IMR-90 (cell line): ENCODE results near the gene KDELR3. TPM values are rescaled to one million over a fixed set of nuclear protein-coding genes. Genes with fewer than 3 reads are reported as not detected.

ENCODE experiments used
- ATAC-seq: fragments of 200-7000 bp; cut with Tn5 transposase; 2 replicates; pipeline ENCODE4 v1.9.1; 2020; ENCODE audit warnings: low read depth, mild to moderate bottlenecking, moderate library complexity
- BruUV-seq: library from RNA; stranded (reverse); fragments of 400-500 nt; replicated peaks from 2 replicates; lab custom pipeline; 2021; lab: Mats Ljungman, UMichigan
- CTCF ChIA-PET: fragments of 300-600 bp; formaldehyde crosslinking; extraction: SDS; loops from one replicate; lab custom pipeline; 2021; ENCODE audit warnings: antibody characterized with exemption; lab: Yijun Ruan, JAX
- POLR2A ChIA-PET: fragments of 300-600 bp; sonication (Branson Sonifier 250); formaldehyde crosslinking; loops from one replicate; lab custom pipeline; 2022; ENCODE audit warnings: antibody characterized with exemption; ENCODE audit not compliant: unreplicated experiment; lab: Charles Lee
- DNase-seq: peaks from one replicate; pipeline ENCODE4 v3.0.0; 2013
- H2AFZ ChIP-seq: replicated peaks from 2 replicates; pipeline ENCODE3; 2013; ENCODE audit warnings: low read length, mild to moderate bottlenecking; ENCODE audit not compliant: poor library complexity
- H2AK5ac ChIP-seq: 2 replicates; pipeline ENCODE4 v1.6.1; 2013; ENCODE audit warnings: low read depth, low read length, inconsistent platforms
- H2AK9ac ChIP-seq: replicated peaks from 2 replicates; pipeline ENCODE3; 2013; ENCODE audit warnings: mild to moderate bottlenecking, low read depth, low read length, moderate library complexity; ENCODE audit not compliant: poor library complexity
- H2BK120ac ChIP-seq: 2 replicates; pipeline ENCODE4 v1.6.1; 2013; ENCODE audit warnings: low read depth, low read length, inconsistent platforms
- H2BK15ac ChIP-seq: 3 replicates; pipeline ENCODE4 v1.6.1; 2013; ENCODE audit warnings: low read depth, low read length, inconsistent platforms
- H2BK20ac ChIP-seq: 2 replicates; pipeline ENCODE4 v1.6.1; 2013; ENCODE audit warnings: low read depth, mild to moderate bottlenecking, inconsistent platforms, low read length, moderate library complexity
- H2BK5ac ChIP-seq: 2 replicates; pipeline ENCODE4 v1.6.1; 2013; ENCODE audit warnings: mild to moderate bottlenecking, low read depth, low read length, inconsistent platforms; ENCODE audit not compliant: poor library complexity, severe bottlenecking
- H3K14ac ChIP-seq: replicated peaks from 2 replicates; pipeline ENCODE4 v1.6.1; 2013; ENCODE audit warnings: low read depth, low read length, inconsistent platforms
- H3K18ac ChIP-seq: 2 replicates; pipeline ENCODE4 v1.6.1; 2013; ENCODE audit warnings: low read depth, low read length, control low read depth
- H3K23ac ChIP-seq: 2 replicates; pipeline ENCODE4 v1.6.1; 2013; ENCODE audit warnings: low read depth, low read length, inconsistent platforms
- H3K27ac ChIP-seq: 2 replicates; pipeline ENCODE4 v1.5.1; 2013; ENCODE audit warnings: mild to moderate bottlenecking, control low read depth, low read length; ENCODE audit not compliant: insufficient read depth
- H3K27me3 ChIP-seq: 2 replicates; pipeline ENCODE4 v1.6.1; 2013; ENCODE audit warnings: low read length; ENCODE audit not compliant: control insufficient read depth, insufficient read depth
- H3K36me3 ChIP-seq: 2 replicates; pipeline ENCODE4 v1.6.1; 2013; ENCODE audit warnings: low read length, mixed read lengths; ENCODE audit not compliant: control insufficient read depth, insufficient read depth
- H3K4ac ChIP-seq: 2 replicates; pipeline ENCODE4 v1.6.1; 2013; ENCODE audit warnings: low read depth, low read length, inconsistent platforms
- H3K4me1 ChIP-seq: 2 replicates; pipeline ENCODE4 v1.6.1; 2013; ENCODE audit warnings: low read length, mixed read lengths; ENCODE audit not compliant: control insufficient read depth, insufficient read depth
- H3K4me2 ChIP-seq: 2 replicates; pipeline ENCODE4 v1.6.1; 2013; ENCODE audit warnings: low read depth, mild to moderate bottlenecking, control low read depth, low read length, moderate library complexity
- H3K4me3 ChIP-seq: 2 replicates; pipeline ENCODE4 v1.5.1; 2013; ENCODE audit warnings: low read depth, mild to moderate bottlenecking, control low read depth, low read length, moderate library complexity; ENCODE audit not compliant: insufficient read depth
- H3K56ac ChIP-seq: 2 replicates; pipeline ENCODE4 v1.6.1; 2013; ENCODE audit warnings: low read length, inconsistent platforms; ENCODE audit not compliant: insufficient read depth; ENCODE audit errors: extremely low read depth
- H3K79me1 ChIP-seq, 2 experiments: 2 replicates each; pipeline ENCODE4 v1.6.1; 2013; ENCODE audit warnings: low read length in 2 of 2, inconsistent platforms in 1 of 2, low read depth in 1 of 2
- H3K9ac ChIP-seq: 2 replicates; pipeline ENCODE4 v1.6.1; 2013; ENCODE audit warnings: low read depth, low read length, control low read depth
- H3K9me1 ChIP-seq: 2 replicates; pipeline ENCODE4 v1.6.1; 2013; ENCODE audit warnings: low read length, inconsistent platforms; ENCODE audit not compliant: insufficient read depth
- H3K9me3 ChIP-seq: 2 replicates; pipeline ENCODE4 v1.6.1; 2013; ENCODE audit warnings: low read length; ENCODE audit not compliant: control insufficient read depth, insufficient read depth
- H4K20me1 ChIP-seq: 2 replicates; pipeline ENCODE4 v1.6.1; 2013; ENCODE audit warnings: low read length, inconsistent platforms; ENCODE audit not compliant: insufficient read depth
- H4K5ac ChIP-seq: 2 replicates; pipeline ENCODE4 v1.6.1; 2013; ENCODE audit warnings: mild to moderate bottlenecking, low read depth, low read length, control low read depth
- H4K8ac ChIP-seq, 2 experiments: 2 replicates each; pipeline ENCODE4 v1.6.1; 2013; ENCODE audit warnings: low read depth in 2 of 2, low read length in 2 of 2, control low read depth in 1 of 2, inconsistent platforms in 1 of 2
- H4K91ac ChIP-seq: 2 replicates; pipeline ENCODE4 v1.6.1; 2013; ENCODE audit warnings: low read depth, low read length, inconsistent platforms; ENCODE audit not compliant: insufficient read depth
- MAFK ChIP-seq: IDR thresholded peaks from 2 replicates; pipeline ENCODE4 v1.6.1; 2012; ENCODE audit warnings: low read depth, low read length, improper control_type of control experiment
- RAD21 ChIP-seq: IDR thresholded peaks from 2 replicates; pipeline ENCODE4 v1.6.1; 2012; ENCODE audit warnings: low read length, improper control_type of control experiment
- RFX5 ChIP-seq: IDR thresholded peaks from 2 replicates; pipeline ENCODE4 v1.8.0; 2012; ENCODE audit warnings: low read depth, mild to moderate bottlenecking, low read length, moderate library complexity
- WGBS, 2 experiments: methylation state at CpG; one replicate each; pipeline versions ENCODE4 v1.1.5 to v1.1.7; 2013; ENCODE audit warnings: missing lambda C conversion rate in 2 of 2; ENCODE audit not compliant: insufficient read length in 1 of 2; ENCODE audit errors: extremely low coverage in 2 of 2; 5-methylcytosine and 5-hydroxymethylcytosine counted together
- dilution Hi-C: fragments of 300-500 bp; cut with HindIII; formaldehyde crosslinking; loops from one replicate; pipeline ENCODE4 v1.14.3; 2018; ENCODE audit warnings: low sequenced_read_pairs; ENCODE audit not compliant: unreplicated experiment
- in situ Hi-C: fragments of 300-500 bp; cut with MboI; formaldehyde crosslinking; loops from 3 replicates; pipeline ENCODE4 v1.14.3; 2019; ENCODE audit warnings: low sequenced_read_pairs, inconsistent platforms, mixed read lengths
- intact Hi-C: fragments of 100-400 bp; cut with micrococcal nuclease; formaldehyde crosslinking; loops from 2 replicates; pipeline ENCODE4 v1.10.0; 2022
- polyA plus RNA-seq, 3 experiments: library from polyadenylated mRNA; depleted of rRNA; stranded (reverse); fragments of >200 nt; gene quantifications; 2 replicates each; pipeline ENCODE4 v1.2.3, GENCODE V29; 2012; ENCODE audit warnings: low replicate concordance in 1 of 3
- total RNA-seq: library from RNA; depleted of rRNA; stranded (reverse); fragments of >200 nt; gene quantifications from 2 replicates; pipeline ENCODE4 v1.2.3, GENCODE V29; 2012
- TF ChIP-seq, protein P1 (sequence below): fragments of 150-350 bp; IDR thresholded peaks from 2 replicates; pipeline ENCODE4 v1.6.1; 2016; ENCODE audit warnings: low read depth, mild to moderate bottlenecking, low read length, moderate library complexity, borderline replicate concordance

KDELR3 gene
- total and polyA plus RNA-seq, 2 of the 4 experiments (the other 2 are of a cell fraction), result 129 to 224 TPM

DNA sequence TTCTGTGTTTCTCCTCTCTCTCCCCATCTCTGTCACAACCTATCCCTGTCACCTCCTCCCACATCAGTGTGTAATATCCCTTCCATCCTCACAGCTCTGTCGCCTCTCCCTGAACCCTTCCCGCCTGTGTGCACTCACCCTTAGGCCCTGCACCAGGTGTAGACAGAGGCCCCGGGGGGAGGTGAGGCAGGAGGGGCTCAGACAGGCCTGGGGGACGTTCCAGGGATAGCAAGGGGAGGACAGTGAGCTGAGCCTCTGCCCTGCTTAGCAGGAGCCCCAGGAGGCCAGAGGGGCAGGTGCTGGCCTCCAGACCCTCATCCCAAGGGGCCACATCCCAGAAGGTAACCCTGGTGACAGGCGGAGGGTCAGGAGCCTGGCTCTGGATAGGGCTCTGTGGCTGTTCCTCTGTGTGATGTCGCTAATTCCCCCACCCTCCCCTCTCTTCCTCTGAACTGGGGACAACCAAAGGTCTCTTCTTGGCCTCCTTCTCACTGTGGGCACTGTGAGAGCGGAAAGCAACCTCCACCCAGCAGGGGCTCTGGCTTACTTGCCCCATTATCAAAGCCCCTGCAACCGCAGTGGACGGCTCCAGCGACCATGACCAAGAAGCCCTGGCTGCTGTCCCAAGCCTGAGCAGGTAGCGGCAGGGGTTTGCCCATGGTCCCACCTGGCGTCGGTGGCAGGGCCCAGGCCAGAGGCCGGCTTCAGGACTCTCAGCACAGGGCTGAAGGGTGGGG, 48.6 kb upstream of the KDELR3 start (continued):
- TF ChIP-seq, protein P1, sequence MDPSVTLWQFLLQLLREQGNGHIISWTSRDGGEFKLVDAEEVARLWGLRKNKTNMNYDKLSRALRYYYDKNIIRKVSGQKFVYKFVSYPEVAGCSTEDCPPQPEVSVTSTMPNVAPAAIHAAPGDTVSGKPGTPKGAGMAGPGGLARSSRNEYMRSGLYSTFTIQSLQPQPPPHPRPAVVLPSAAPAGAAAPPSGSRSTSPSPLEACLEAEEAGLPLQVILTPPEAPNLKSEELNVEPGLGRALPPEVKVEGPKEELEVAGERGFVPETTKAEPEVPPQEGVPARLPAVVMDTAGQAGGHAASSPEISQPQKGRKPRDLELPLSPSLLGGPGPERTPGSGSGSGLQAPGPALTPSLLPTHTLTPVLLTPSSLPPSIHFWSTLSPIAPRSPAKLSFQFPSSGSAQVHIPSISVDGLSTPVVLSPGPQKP, result no peak

DNA sequence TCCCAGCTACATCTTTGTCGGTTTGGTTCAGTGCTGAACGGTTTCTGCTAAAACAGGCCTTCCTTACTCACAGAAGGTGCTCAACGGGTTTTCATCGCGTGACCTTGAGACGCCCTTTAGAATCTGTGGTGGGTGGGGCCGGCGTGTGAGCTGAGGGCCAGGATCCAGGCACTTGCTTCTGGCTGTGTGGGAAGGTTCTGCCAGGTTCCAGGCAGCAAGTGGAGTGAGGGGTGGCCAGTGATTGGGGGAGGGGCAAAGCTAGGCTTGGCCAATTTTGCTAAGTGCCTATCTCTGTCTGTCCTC, 48.1 kb upstream of the KDELR3 start:
- Histone ChIP-seq H4K5ac (no peak overlapping the region), H3K27me3 (peaks cover 19% of the 10 kb centered on the region; the same call in 1 of the 2 replicates), H3K56ac (no peak overlapping the region), H3K27ac (no peak overlapping the region), H2BK5ac (no peak overlapping the region), H2BK120ac (no peak overlapping the region), H2BK15ac (no peak overlapping the region), H2AK5ac (no peak overlapping the region), H3K4me3 (no peak overlapping the region), H4K91ac (no peak overlapping the region), H3K4me2 (no peak overlapping the region), H2AK9ac (no peak overlapping the region), H4K20me1 (no peaks in the 10 kb centered on the region; the same call in 1 of the 2 replicates), H2AFZ (no peak overlapping the region), H3K9ac (no peak overlapping the region), H3K14ac (no peak overlapping the region), H3K9me1 (no peaks in the 10 kb centered on the region), H3K18ac (no peak overlapping the region), H2BK20ac (no peak overlapping the region), H3K79me1 (no peaks in the 10 kb centered on the region), H3K4me1 (no peaks in the 10 kb centered on the region), H3K23ac (no peak overlapping the region), H4K8ac (no peak overlapping the region), H3K4ac (no peak overlapping the region), H3K36me3 (no peaks in the 10 kb centered on the region), H3K9me3 (no peaks in the 10 kb centered on the region)
- ChIA-PET CTCF (no interaction called here), POLR2A (no interaction called here)
- intact Hi-C loops, result loop anchor here (10.0 kb wide), 1 partner anchor 155 kb away; the partner anchor contains the start of gene DMC1
- BruUV-seq, result no TSS peak
- dilution Hi-C loops, result no loop called here
- WGBS, 2 experiments, result no CpG with 5 or more reads among the region's 8 CpGs
- ATAC-seq (no peak), DNase-seq (no peak)
- in situ Hi-C loops, result no loop called here
- TF ChIP-seq RFX5 (no peak), MAFK (no peak), RAD21 (no peak)
